HepG2 (cell line): Measurements from ENCODE around the gene TMEM121. TPM values are rescaled to one million over a fixed set of nuclear protein-coding genes. Genes with fewer than 3 reads are reported as not detected.

Experiments
- MZF1 ChIP-seq: sonication (generic); formaldehyde crosslinking; IDR thresholded peaks from 2 replicates; pipeline ENCODE4 v1.8.1; 2023; ENCODE audit warnings: mild to moderate bottlenecking, missing genetic modification reagents, borderline replicate concordance
- NFIB ChIP-seq: sonication (generic); formaldehyde crosslinking; IDR thresholded peaks from 2 replicates; pipeline ENCODE4 v1.9.0; 2021; ENCODE audit warnings: missing genetic modification reagents, mild to moderate bottlenecking, borderline replicate concordance
- PAX8 ChIP-seq: sonication (generic); formaldehyde crosslinking; IDR thresholded peaks from 2 replicates; pipeline ENCODE4 v1.8.0; 2022; ENCODE audit warnings: mild to moderate bottlenecking, missing genetic modification reagents, borderline replicate concordance
- RFX1 ChIP-seq: fragments of 450-650 bp; IDR thresholded peaks from 2 replicates; pipeline ENCODE4 v1.6.1; 2017
- ZBTB4 ChIP-seq: sonication (generic); formaldehyde crosslinking; IDR thresholded peaks from 2 replicates; pipeline ENCODE4 v1.4.0; 2020; ENCODE audit warnings: missing genetic modification reagents, mild to moderate bottlenecking, borderline replicate concordance
- ZNF335 ChIP-seq: sonication (generic); formaldehyde crosslinking; IDR thresholded peaks from 2 replicates; pipeline ENCODE4 v1.4.0; 2020; ENCODE audit warnings: missing genetic modification reagents
- ZNF44 ChIP-seq: sonication (generic); formaldehyde crosslinking; IDR thresholded peaks from 2 replicates; pipeline ENCODE4 v1.5.1; 2020; ENCODE audit warnings: mild to moderate bottlenecking, missing genetic modification reagents
- ZNF644 ChIP-seq: IDR thresholded peaks from 2 replicates; pipeline ENCODE4 v1.6.1; 2016; ENCODE audit warnings: low read depth
- ZNF646 ChIP-seq: sonication (generic); formaldehyde crosslinking; IDR thresholded peaks from 2 replicates; pipeline ENCODE4 v1.9.0; 2021; ENCODE audit warnings: mild to moderate bottlenecking, missing genetic modification reagents
- ZNF7 ChIP-seq: IDR thresholded peaks from 2 replicates; pipeline ENCODE4 v1.6.1; 2016; ENCODE audit warnings: missing biosample characterization, missing genetic modification reagents
- ZNF883 ChIP-seq: sonication (generic); formaldehyde crosslinking; IDR thresholded peaks from 2 replicates; pipeline ENCODE4 v1.5.1; 2020; ENCODE audit warnings: mild to moderate bottlenecking, missing genetic modification reagents; ENCODE audit errors: not compliant biosample characterization
- ZSCAN12 ChIP-seq: sonication (generic); formaldehyde crosslinking; IDR thresholded peaks from 2 replicates; pipeline ENCODE4 v1.9.0; 2021; ENCODE audit warnings: mild to moderate bottlenecking, missing genetic modification reagents
- polyA plus RNA-seq, 8 experiments: library from polyadenylated mRNA; depleted of rRNA in 3 of 8; stranded (reverse) in 7 of 8; unstranded in 1 of 8; fragments of >200 nt; fragmentation: Illumina TruSeq in 4 of 8; extraction: Trizol in 4 of 8; gene quantifications; 2 replicates each; pipeline versions ENCODE4 v1.2.1 to v1.2.3, GENCODE V29; 2011 to 2016; ENCODE audit warnings: low read depth in 4 of 8, missing spikeins in 1 of 8, mixed read lengths in 1 of 8; ENCODE audit not compliant: insufficient read depth in 1 of 8
- total RNA-seq, 5 experiments: library from RNA; depleted of rRNA; stranded (reverse); fragments of >200 nt; fragmentation: Illumina TruSeq; extraction: Trizol; gene quantifications; 2 replicates each; pipeline ENCODE4 v1.2.3, GENCODE V29; 2016; ENCODE audit warnings: low read depth in 1 of 5
- TF ChIP-seq, protein P1 (sequence below): sonication (generic); formaldehyde crosslinking; IDR thresholded peaks from 2 replicates; pipeline ENCODE4 v1.8.1; 2023; ENCODE audit warnings: mild to moderate bottlenecking, missing genetic modification reagents

TMEM121 gene
- total and polyA plus RNA-seq, 2 of the 13 experiments (the other 11 are each of a cell fraction or from before 2014, with no cell fraction given): 6.6 to 19.0 TPM

- TF ChIP-seq ZNF646 (CRISPR knock-in tag) (no peak), ZBTB4 (CRISPR knock-in tag) (no peak), ZNF644 (no peak), NFIB (CRISPR knock-in tag) (no peak), RFX1 (no peak), PAX8 (CRISPR knock-in tag) (no peak), ZNF335 (CRISPR knock-in tag) (no peak), ZNF7 (CRISPR knock-in tag) (no peak), ZSCAN12 (CRISPR knock-in tag) (no peak), ZNF883 (no peak), ZNF44 (CRISPR knock-in tag) (no peak), MZF1 (CRISPR knock-in tag) (no peak)
- TF ChIP-seq, protein P1, sequence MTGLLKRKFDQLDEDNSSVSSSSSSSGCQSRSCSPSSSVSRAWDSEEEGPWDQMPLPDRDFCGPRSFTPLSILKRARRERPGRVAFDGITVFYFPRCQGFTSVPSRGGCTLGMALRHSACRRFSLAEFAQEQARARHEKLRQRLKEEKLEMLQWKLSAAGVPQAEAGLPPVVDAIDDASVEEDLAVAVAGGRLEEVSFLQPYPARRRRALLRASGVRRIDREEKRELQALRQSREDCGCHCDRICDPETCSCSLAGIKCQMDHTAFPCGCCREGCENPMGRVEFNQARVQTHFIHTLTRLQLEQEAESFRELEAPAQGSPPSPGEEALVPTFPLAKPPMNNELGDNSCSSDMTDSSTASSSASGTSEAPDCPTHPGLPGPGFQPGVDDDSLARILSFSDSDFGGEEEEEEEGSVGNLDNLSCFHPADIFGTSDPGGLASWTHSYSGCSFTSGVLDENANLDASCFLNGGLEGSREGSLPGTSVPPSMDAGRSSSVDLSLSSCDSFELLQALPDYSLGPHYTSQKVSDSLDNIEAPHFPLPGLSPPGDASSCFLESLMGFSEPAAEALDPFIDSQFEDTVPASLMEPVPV (CRISPR knock-in tag): peak; percentile 12; the same call in 1 of the 2 replicates
These were observed 26.2 kb upstream of the TMEM121 start (continued) for GRCh38 chr14:105500036-105500725.
